Endothelial cell (in vitro differentiated cells): ENCODE measurements around the gene ITPRIP. TPM values are rescaled to one million over a fixed set of nuclear protein-coding genes. Genes with fewer than 3 reads are reported as not detected.

Experiments
- DNase-seq: peaks from one replicate; pipeline ENCODE4 v3.0.0; 2021; ENCODE audit warnings: low spot score
- H3K27ac Mint-ChIP-seq: one replicate; pipeline ENCODE4 v1.8.0; 2021; ENCODE audit warnings: mixed read lengths, inconsistent platforms; ENCODE audit not compliant: unreplicated experiment
- H3K27me3 Mint-ChIP-seq: one replicate; pipeline ENCODE4 v1.8.0; 2021; ENCODE audit warnings: mild to moderate bottlenecking, moderate library complexity, mixed read lengths, inconsistent platforms; ENCODE audit not compliant: unreplicated experiment
- H3K36me3 Mint-ChIP-seq: one replicate; pipeline ENCODE4 v1.8.0; 2021; ENCODE audit warnings: mild to moderate bottlenecking, low read depth, mixed read lengths, inconsistent platforms; ENCODE audit not compliant: unreplicated experiment
- H3K4me1 Mint-ChIP-seq: one replicate; pipeline ENCODE4 v1.8.0; 2021; ENCODE audit warnings: mild to moderate bottlenecking, mixed read lengths, inconsistent platforms; ENCODE audit not compliant: unreplicated experiment
- H3K4me3 Mint-ChIP-seq: one replicate; pipeline ENCODE4 v1.8.0; 2021; ENCODE audit warnings: mild to moderate bottlenecking, mixed read lengths, inconsistent platforms; ENCODE audit not compliant: unreplicated experiment
- H3K9me3 Mint-ChIP-seq: one replicate; pipeline ENCODE4 v1.8.0; 2021; ENCODE audit warnings: mixed read lengths, inconsistent platforms; ENCODE audit not compliant: unreplicated experiment
- CTCF ChIP-seq: fragments of 200-600 bp; sonication (generic); IDR thresholded peaks from one replicate; pipeline ENCODE4 v1.5.0; 2021; ENCODE audit warnings: antibody characterized with exemption; ENCODE audit not compliant: unreplicated experiment
- total RNA-seq: library from RNA; stranded (reverse); fragmentation: NEBNext Ultra II Directional; extraction: Animal tissue kit (Norgen Biotek cat#: 25700); gene quantifications from one replicate; pipeline ENCODE4 v1.2.1, GENCODE V29; 2021; ENCODE audit not compliant: unreplicated experiment

The ITPRIP gene
- total RNA-seq, 1 donor from 2014 or later: 16.3 TPM

- no peak overlapping the region for H3K4me3 Mint-ChIP-seq
- H3K27me3 Mint-ChIP-seq: peaks cover 3% of the 10 kb centered on the region
- no peaks in the 10 kb centered on the region for H3K36me3 Mint-ChIP-seq
- no peaks in the 10 kb centered on the region for H3K9me3 Mint-ChIP-seq
- no peak for TF ChIP-seq CTCF
- H3K27ac Mint-ChIP-seq: no peak overlapping the region
- no peak for DNase-seq
- peaks cover 24% of the 10 kb centered on the region for H3K4me1 Mint-ChIP-seq
Measured at GRCh38 chr10:104344219-104344618, 6.0 kb upstream of the ITPRIP start.

- Mint-ChIP-seq H3K4me1 (peaks cover 30% of the 10 kb centered on the region), H3K27me3 (peaks cover 9% of the 10 kb centered on the region), H3K27ac (no peak overlapping the region), H3K9me3 (no peaks in the 10 kb centered on the region), H3K4me3 (no peak overlapping the region), H3K36me3 (no peaks in the 10 kb centered on the region)
- no peak for TF ChIP-seq CTCF
- DNase-seq: no peak
Measured at GRCh38 chr10:104342941-104343411, 4.7 kb upstream of the ITPRIP start.

- no peaks in the 10 kb centered on the region for H3K9me3 Mint-ChIP-seq
Measured at GRCh38 chr10:104340641-104341040, 2.4 kb upstream of the ITPRIP start.

GRCh38 chr10:104340111-104340526 is 1.9 kb upstream of the ITPRIP start:
- Mint-ChIP-seq H3K27me3 (peaks cover 8% of the 10 kb centered on the region), H3K4me3 (no peak overlapping the region), H3K27ac (peak overlapping the region; percentile 22), H3K36me3 (peaks cover 4% of the 10 kb centered on the region), H3K9me3 (no peaks in the 10 kb centered on the region), H3K4me1 (peaks cover 32% of the 10 kb centered on the region)
- no peak for DNase-seq
- no peak for TF ChIP-seq CTCF

More at GRCh38 chr10:104340641-104341040, 2.4 kb upstream of the ITPRIP start:
- no peak overlapping the region for H3K27ac Mint-ChIP-seq
- DNase-seq: no peak
- peaks cover 8% of the 10 kb centered on the region for H3K27me3 Mint-ChIP-seq
- H3K4me3 Mint-ChIP-seq: no peak overlapping the region
- peaks cover 29% of the 10 kb centered on the region for H3K4me1 Mint-ChIP-seq
- TF ChIP-seq CTCF: no peak
- H3K36me3 Mint-ChIP-seq: peaks cover 4% of the 10 kb centered on the region

GRCh38 chr10:104339469-104340110 is 1.3 kb upstream of the ITPRIP start:
- peaks cover 8% of the 10 kb centered on the region for H3K27me3 Mint-ChIP-seq
- H3K4me3 Mint-ChIP-seq: peak overlapping the region; percentile 97
- peak overlapping the region; percentile 67 for H3K27ac Mint-ChIP-seq
- no peak for DNase-seq
- no peaks in the 10 kb centered on the region for H3K9me3 Mint-ChIP-seq
- peaks cover 4% of the 10 kb centered on the region for H3K36me3 Mint-ChIP-seq
- peaks cover 38% of the 10 kb centered on the region for H3K4me1 Mint-ChIP-seq
- TF ChIP-seq CTCF: no peak
